AG04449 (cell line): ENCODE measurements around the gene TCTN2.

Experiments
- CTCF ChIA-PET: fragments of 350-600 bp; formaldehyde crosslinking; extraction: SDS; loops from one replicate; lab custom pipeline; 2021; ENCODE audit warnings: antibody characterized with exemption; lab: Yijun Ruan, JAX
- POLR2A ChIA-PET: fragments of 400-600, 350-600 bp; formaldehyde crosslinking; extraction: SDS; loops from one replicate; lab custom pipeline; 2020; ENCODE audit warnings: antibody characterized with exemption, inconsistent platforms; lab: Yijun Ruan, JAX
- DNase-seq: peaks from one replicate; pipeline ENCODE4 v3.0.0-alpha.2; 2010; ENCODE audit warnings: low read depth, low spot score
- H3K4me3 ChIP-seq: 2 replicates; pipeline ENCODE4 v1.5.1; 2011; ENCODE audit warnings: low read depth, mild to moderate bottlenecking, control low read depth, low read length
- TF ChIP-seq, protein P1 (sequence below): IDR thresholded peaks from one replicate; pipeline ENCODE4 v1.5.1; 2011; ENCODE audit warnings: mild to moderate bottlenecking, moderate library complexity, low read length, control low read depth, inconsistent platforms; ENCODE audit not compliant: insufficient read depth; ENCODE audit errors: missing control alignments

TCTN2 gene

DNA sequence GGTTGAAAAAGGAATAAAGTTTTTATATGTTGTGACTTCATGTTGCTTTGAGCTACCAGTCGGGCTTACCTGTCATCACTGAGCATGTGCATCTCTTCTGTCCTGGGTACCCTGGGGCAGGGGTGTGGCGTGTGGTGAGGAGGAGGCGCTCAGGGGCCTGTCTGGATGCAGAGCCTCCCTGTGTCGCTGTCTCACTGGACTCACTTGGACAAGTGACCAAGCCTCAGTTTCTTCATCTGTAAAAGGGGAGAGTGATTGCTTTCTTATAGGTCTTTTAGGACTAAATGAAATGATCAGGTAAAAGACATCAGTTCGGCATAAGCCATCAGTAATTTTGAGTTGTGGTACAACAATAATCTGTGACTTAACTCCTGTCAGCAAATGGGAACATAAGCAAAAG, 63.4 kb downstream of the TCTN2 start:
- TF ChIP-seq, protein P1, sequence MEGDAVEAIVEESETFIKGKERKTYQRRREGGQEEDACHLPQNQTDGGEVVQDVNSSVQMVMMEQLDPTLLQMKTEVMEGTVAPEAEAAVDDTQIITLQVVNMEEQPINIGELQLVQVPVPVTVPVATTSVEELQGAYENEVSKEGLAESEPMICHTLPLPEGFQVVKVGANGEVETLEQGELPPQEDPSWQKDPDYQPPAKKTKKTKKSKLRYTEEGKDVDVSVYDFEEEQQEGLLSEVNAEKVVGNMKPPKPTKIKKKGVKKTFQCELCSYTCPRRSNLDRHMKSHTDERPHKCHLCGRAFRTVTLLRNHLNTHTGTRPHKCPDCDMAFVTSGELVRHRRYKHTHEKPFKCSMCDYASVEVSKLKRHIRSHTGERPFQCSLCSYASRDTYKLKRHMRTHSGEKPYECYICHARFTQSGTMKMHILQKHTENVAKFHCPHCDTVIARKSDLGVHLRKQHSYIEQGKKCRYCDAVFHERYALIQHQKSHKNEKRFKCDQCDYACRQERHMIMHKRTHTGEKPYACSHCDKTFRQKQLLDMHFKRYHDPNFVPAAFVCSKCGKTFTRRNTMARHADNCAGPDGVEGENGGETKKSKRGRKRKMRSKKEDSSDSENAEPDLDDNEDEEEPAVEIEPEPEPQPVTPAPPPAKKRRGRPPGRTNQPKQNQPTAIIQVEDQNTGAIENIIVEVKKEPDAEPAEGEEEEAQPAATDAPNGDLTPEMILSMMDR = no peak
- no peak for DNase-seq
- ChIA-PET CTCF (interaction anchor here (1.3 kb wide), 1 partner anchor 11 kb away, joined by 4 read pairs; no protein-coding TSS in a partner anchor), POLR2A (no interaction called here)
- H3K4me3 ChIP-seq = no peak overlapping the region

DNA sequence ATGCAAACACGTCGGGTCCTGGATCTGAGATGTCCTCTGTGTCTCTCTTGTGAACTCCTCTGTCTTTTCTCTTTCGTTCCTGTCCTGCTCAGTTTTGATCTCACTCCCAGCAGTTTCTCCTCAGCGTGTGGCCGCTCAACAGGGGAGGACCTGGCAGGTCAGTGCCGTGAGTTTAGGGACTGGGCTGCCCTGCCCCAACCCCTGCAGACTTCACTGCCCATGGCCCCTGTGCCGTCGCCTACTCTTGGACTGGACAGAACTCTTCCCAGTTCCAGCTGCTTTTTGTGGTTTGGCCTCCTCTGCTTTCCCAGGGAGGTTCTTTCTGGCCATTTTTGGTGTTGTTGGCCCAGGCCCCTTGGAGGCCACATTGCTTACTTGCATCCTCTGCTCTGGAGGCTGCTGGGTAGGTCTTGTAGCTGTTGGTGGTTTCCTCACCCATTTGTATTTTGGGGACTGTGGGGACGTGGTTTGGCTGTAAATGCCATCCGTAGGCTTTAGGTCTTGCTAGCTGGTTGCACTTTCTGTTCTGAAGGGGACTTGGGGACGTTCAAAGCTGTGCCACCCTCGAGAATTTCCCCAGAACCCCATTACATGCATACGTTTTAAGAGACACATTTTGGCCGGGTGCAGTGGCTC, 71.1 kb downstream of the TCTN2 start:
- ChIA-PET CTCF (no interaction called here), POLR2A (no interaction called here)
- DNase-seq = no peak
- no peak overlapping the region for H3K4me3 ChIP-seq
- TF ChIP-seq, protein P1 = no peak

DNA sequence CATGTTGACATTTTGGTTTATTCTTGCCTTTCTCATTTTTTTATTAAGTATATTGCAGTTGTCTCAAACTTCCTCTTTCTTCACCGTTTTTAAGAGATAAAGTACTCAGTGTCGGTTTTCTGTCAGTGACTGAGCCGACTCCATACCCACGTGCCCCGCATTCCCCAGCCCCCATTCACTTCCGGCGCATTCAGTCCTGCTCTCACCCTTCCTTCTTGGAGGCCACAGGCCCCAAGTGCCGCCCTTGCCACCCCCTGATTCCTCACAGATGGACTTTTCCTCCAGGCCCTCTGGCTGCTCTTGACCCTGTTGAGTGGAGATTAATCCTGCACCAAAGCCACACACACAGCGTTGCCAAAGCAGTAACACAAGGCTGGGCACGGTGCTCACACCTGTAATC, 72.1 kb downstream of the TCTN2 start:
- no peak overlapping the region for H3K4me3 ChIP-seq
- TF ChIP-seq, protein P1 = no peak
- POLR2A ChIA-PET = no interaction called here
- CTCF ChIA-PET = no interaction called here
- no peak for DNase-seq

DNA sequence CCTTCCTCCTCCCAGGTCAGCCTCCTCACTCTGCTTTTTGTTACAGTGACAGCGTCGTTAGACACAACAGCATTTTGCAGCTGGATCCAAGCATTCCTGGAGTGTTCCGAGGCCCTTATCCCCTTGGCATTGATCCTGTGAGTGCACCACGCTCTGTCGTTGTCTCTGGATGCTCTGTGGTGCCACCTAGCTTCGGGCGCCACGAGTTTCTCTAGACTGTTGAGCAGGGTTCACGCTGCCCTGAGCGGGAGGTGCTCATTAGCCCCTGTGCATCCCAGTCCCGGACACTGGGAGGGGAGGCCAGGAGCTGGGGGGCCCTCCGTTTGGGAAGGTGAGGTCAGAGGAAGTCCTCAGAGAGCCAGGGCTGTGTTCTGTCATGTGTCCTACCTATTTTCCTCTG, 73.9 kb downstream of the TCTN2 start:
- CTCF ChIA-PET = interaction anchor here (1.1 kb wide), 1 partner anchor 10 kb away, joined by 4 read pairs; no protein-coding TSS in a partner anchor
- TF ChIP-seq, protein P1 = no peak
- no peak for DNase-seq
- POLR2A ChIA-PET = no interaction called here
- H3K4me3 ChIP-seq = no peak overlapping the region

DNA sequence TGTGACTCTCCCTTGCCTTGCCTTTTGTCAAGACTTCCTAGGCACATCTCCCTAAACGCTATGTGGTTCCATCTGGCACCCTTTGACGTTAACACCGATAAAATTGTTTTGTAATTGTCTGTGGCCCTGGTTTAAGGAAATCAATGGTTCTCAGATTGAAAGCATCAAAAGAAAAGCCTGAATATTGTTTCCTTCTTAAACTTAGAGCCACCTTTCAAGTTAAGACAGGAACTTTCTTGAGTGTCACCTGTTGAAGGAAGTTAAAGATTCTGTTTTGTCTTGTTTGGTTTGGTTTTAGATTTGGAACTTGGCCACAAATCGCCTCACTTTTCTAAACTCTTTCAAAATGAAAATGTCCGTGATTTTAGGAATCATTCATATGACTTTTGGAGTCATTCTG, 76.4 kb downstream of the TCTN2 start:
- H3K4me3 ChIP-seq = no peak overlapping the region
- ChIA-PET POLR2A (no interaction called here), CTCF (interaction anchor here (1.4 kb wide), 1 partner anchor 128 kb away, joined by 3 read pairs; no protein-coding TSS in a partner anchor)
- TF ChIP-seq, protein P1 = no peak
- DNase-seq = no peak

DNA sequence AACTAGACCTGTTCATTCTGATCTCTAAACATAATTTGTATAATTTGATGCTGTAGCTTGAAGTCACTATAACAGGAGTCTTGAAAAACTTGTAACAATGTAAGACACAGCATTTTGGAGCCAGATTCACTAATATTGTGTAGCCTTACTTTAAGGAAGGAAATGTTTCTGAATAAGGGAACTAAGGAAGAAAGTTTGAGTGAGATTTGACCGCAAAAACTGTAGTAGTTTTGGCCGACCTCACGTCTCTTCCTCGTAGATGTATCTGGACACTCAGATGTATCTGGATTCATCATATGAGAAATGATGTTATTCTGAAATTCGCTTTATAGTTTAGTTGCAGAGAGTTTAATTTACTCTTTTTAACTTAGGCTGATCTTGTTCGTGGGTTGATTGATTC, 77.2 kb downstream of the TCTN2 start:
- POLR2A ChIA-PET = no interaction called here
- CTCF ChIA-PET = interaction anchor here (1.4 kb wide), 1 partner anchor 129 kb away, joined by 3 read pairs; no protein-coding TSS in a partner anchor
- DNase-seq = no peak
- TF ChIP-seq, protein P1 = no peak
- H3K4me3 ChIP-seq = no peak overlapping the region
